ENCODE data around the gene TOR1A. TPM values are rescaled to one million over a fixed set of nuclear protein-coding genes. Genes with fewer than 3 reads are reported as not detected.
"Not testable (repeated sequence)": the region's sequence is repeated elsewhere in the genome, so short reads cannot be mapped to it uniquely, and the experiment has no call there.

Gene TOR1A
- total RNA-seq, 1 experiment from 2014 or later = 24.4 TPM

DNA sequence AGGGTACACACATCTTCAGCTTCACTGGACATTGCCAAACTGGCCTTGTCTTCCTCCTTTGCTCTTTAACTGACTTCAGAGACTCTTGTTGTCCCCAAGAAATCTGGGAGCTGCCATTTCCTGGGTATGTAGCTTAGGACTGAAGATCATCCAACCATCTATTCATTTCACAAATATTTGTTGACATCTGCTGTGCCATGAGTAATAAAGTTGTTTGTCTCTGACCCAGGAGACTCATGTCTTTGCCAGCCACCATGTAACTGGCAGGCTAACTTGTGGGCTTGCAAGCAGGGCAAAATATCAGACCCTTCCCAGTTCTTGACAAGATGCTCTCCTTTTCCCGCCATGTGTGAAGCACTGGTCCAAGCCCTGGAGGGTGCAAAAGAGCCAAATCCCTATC is 38.1 kb downstream of the TOR1A start:
- intact Hi-C loops (cut with micrococcal nuclease) = loop anchor here (2.0 kb wide), 1 partner anchor 655 kb away; no protein-coding TSS in a partner anchor
- H3K27ac ChIP-seq (ENCODE audit: low read depth, low read length) = no peak overlapping the region
- no peak overlapping the region for H2AFZ ChIP-seq (ENCODE audit: low read depth, low read length, poor library complexity, severe bottlenecking)
- H3K79me2 ChIP-seq (ENCODE audit: insufficient read depth, low read length) = no peaks in the 10 kb centered on the region
- peaks cover 3 to 11% of the 10 kb centered on the region in 2 experiments; a peak in 2 of 4 replicates for H3K4me1 ChIP-seq (ENCODE audit: control insufficient read depth in 1 of 2, insufficient read depth in 2 of 2, low read length in 2 of 2)
- no TSS peak for BruUV-seq (replicated peaks)
- DNase-seq (ENCODE audit: low read depth, low spot score) = no peak
- ChIA-PET RAD21 (ENCODE audit: low non-redundant PET in 1 of 2, low total read pairs in 2 of 2, uncharacterized antibody in 2 of 2, unreplicated experiment in 2 of 2) (no interaction called here), CTCF (no interaction called here), POLR2A (no interaction called here)
- no peaks in the 10 kb centered on the region for H4K20me1 ChIP-seq (ENCODE audit: insufficient read depth)
- no peaks in the 10 kb centered on the region for H3K36me3 ChIP-seq (ENCODE audit: control insufficient read depth in 1 of 2, insufficient read depth in 2 of 2, low read length in 2 of 2)
- TF ChIP-seq, protein P1, sequence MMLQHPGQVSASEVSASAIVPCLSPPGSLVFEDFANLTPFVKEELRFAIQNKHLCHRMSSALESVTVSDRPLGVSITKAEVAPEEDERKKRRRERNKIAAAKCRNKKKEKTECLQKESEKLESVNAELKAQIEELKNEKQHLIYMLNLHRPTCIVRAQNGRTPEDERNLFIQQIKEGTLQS (IDR thresholded peaks at IDR 0.05) = no peak
- TF ChIP-seq EGR1 (IDR thresholded peaks at IDR 0.05; ENCODE audit: low read depth) (no peak), JUND (IDR thresholded peaks at IDR 0.05) (no peak), EZH2 (IDR thresholded peaks at IDR 0.05) (no peak), ELF1 (IDR thresholded peaks at IDR 0.05; ENCODE audit: borderline replicate concordance, low read depth) (no peak), ZNF274 (IDR thresholded peaks at IDR 0.05; ENCODE audit: low read depth, low read length) (no peak), RAD21 (IDR thresholded peaks at IDR 0.05; ENCODE audit: low read depth) (no peak), SRF (IDR thresholded peaks at IDR 0.05; ENCODE audit: low read depth) (no peak), YY1 (IDR thresholded peaks at IDR 0.05; ENCODE audit: extremely low read depth, insufficient replicate concordance, low read depth, low read length) (no peak), FOSL1 (IDR thresholded peaks at IDR 0.05; ENCODE audit: low read depth) (no peak), CTCF (IDR thresholded peaks at IDR 0.05 in 2 of 3, conservative IDR thresholded peaks at IDR 0.05 in 1 of 3; ENCODE audit: borderline replicate concordance in 1 of 3, insufficient read depth in 1 of 3, low read depth in 2 of 3, low read length in 2 of 3) (no peak)
- TF ChIP-seq, protein P2, sequence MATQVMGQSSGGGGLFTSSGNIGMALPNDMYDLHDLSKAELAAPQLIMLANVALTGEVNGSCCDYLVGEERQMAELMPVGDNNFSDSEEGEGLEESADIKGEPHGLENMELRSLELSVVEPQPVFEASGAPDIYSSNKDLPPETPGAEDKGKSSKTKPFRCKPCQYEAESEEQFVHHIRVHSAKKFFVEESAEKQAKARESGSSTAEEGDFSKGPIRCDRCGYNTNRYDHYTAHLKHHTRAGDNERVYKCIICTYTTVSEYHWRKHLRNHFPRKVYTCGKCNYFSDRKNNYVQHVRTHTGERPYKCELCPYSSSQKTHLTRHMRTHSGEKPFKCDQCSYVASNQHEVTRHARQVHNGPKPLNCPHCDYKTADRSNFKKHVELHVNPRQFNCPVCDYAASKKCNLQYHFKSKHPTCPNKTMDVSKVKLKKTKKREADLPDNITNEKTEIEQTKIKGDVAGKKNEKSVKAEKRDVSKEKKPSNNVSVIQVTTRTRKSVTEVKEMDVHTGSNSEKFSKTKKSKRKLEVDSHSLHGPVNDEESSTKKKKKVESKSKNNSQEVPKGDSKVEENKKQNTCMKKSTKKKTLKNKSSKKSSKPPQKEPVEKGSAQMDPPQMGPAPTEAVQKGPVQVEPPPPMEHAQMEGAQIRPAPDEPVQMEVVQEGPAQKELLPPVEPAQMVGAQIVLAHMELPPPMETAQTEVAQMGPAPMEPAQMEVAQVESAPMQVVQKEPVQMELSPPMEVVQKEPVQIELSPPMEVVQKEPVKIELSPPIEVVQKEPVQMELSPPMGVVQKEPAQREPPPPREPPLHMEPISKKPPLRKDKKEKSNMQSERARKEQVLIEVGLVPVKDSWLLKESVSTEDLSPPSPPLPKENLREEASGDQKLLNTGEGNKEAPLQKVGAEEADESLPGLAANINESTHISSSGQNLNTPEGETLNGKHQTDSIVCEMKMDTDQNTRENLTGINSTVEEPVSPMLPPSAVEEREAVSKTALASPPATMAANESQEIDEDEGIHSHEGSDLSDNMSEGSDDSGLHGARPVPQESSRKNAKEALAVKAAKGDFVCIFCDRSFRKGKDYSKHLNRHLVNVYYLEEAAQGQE (IDR thresholded peaks at IDR 0.05; ENCODE audit: low read depth) = no peak
- TF ChIP-seq, protein P3, sequence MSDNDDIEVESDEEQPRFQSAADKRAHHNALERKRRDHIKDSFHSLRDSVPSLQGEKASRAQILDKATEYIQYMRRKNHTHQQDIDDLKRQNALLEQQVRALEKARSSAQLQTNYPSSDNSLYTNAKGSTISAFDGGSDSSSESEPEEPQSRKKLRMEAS (IDR thresholded peaks at IDR 0.05) = no peak
- no peaks in the 10 kb centered on the region for H3K9me2 ChIP-seq (ENCODE audit: insufficient read depth)
- no peak overlapping the region for H3K9ac ChIP-seq (ENCODE audit: low read length)
- H3K27me3 ChIP-seq (ENCODE audit: insufficient read depth, low read length) = no peaks in the 10 kb centered on the region
- no peak overlapping the region for H3K4me3 ChIP-seq (replicated peaks in 1 of 2; ENCODE audit: low read depth in 1 of 2, low read length in 2 of 2)
- no peaks in the 10 kb centered on the region for H3K9me3 ChIP-seq (ENCODE audit: control insufficient read depth in 1 of 2, insufficient read depth in 1 of 2, low read depth in 1 of 2, low read length in 2 of 2)
- no peak for ATAC-seq
- H3K4me2 ChIP-seq (ENCODE audit: low read length) = no peak overlapping the region

DNA sequence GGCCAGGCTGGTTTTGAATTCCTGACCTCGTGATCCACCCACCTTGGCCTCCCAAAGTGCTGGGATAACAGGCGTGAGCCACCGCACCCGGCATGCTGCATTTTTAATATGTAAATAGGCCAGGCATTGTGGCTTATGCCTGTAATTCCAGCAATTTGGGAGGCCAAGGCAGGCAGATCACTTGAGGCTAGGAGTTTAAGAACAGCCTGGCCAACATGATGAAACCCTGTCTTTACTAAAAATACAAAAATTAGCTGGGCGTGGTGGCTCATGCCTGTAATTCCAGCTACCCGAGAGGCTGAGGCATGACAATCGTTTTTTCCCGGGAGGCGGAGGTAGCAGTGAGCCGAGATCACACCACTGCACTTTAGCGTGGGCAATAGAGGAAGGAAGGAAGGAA is 39.0 kb downstream of the TOR1A start:
- H3K4me2 ChIP-seq (ENCODE audit: low read length); BruUV-seq (replicated peaks); POLR2A ChIA-PET; H3K4me1 ChIP-seq (ENCODE audit: control insufficient read depth in 1 of 2, insufficient read depth in 2 of 2, low read length in 2 of 2); H3K9ac ChIP-seq (ENCODE audit: low read length); ATAC-seq; H3K36me3 ChIP-seq (ENCODE audit: control insufficient read depth in 1 of 2, insufficient read depth in 2 of 2, low read length in 2 of 2); H3K4me3 ChIP-seq (replicated peaks in 1 of 2; ENCODE audit: low read depth in 1 of 2, low read length in 2 of 2); H3K9me3 ChIP-seq (ENCODE audit: control insufficient read depth in 1 of 2, insufficient read depth in 1 of 2, low read depth in 1 of 2, low read length in 2 of 2); H3K9me2 ChIP-seq (ENCODE audit: insufficient read depth); H4K20me1 ChIP-seq (ENCODE audit: insufficient read depth); H3K27ac ChIP-seq (ENCODE audit: low read depth, low read length); DNase-seq (ENCODE audit: low read depth, low spot score); H2AFZ ChIP-seq (ENCODE audit: low read depth, low read length, poor library complexity, severe bottlenecking); H3K79me2 ChIP-seq (ENCODE audit: insufficient read depth, low read length); H3K27me3 ChIP-seq (ENCODE audit: insufficient read depth, low read length): not testable (repeated sequence)
- RAD21 ChIA-PET (ENCODE audit: low non-redundant PET in 1 of 2, low total read pairs in 2 of 2, uncharacterized antibody in 2 of 2, unreplicated experiment in 2 of 2) = interaction anchor here (1.1 to 1.7 kb wide), 2 partner anchors 47 kb away, joined by 4 to 8 read pairs; no protein-coding TSS in a partner anchor
- intact Hi-C loops (cut with micrococcal nuclease) = loop anchor here (2.0 kb wide), 1 partner anchor 654 kb away; no protein-coding TSS in a partner anchor
- CTCF ChIA-PET = interaction anchor here (1.9 kb wide), 1 partner anchor 47 kb away, joined by 9 read pairs; no protein-coding TSS in a partner anchor
